H1 (cell line): ENCODE measurements around the gene UCHL5. TPM values are rescaled to one million over a fixed set of nuclear protein-coding genes. Genes with fewer than 3 reads are reported as not detected.

Source experiments
- CTCF ChIA-PET: fragments of 300-600 bp; sonication (Branson Sonifier 250); formaldehyde crosslinking; loops from one replicate; lab custom pipeline; 2021; ENCODE audit not compliant: partially characterized antibody; lab: Charles Lee
- POLR2A ChIA-PET: fragments of 300-600 bp; sonication (Branson Sonifier 250); formaldehyde crosslinking; loops from one replicate; lab custom pipeline; 2021; ENCODE audit warnings: inconsistent platforms; ENCODE audit not compliant: partially characterized antibody; lab: Charles Lee
- DNase-seq, 2 experiments: peaks; one replicate each; pipeline versions ENCODE4 v3.0.0 to v3.0.0-alpha.2; 2010 to 2022; ENCODE audit warnings: low spot score in 2 of 2, low read depth in 1 of 2, mixed read lengths in 1 of 2
- FAIRE-seq: peaks from 2 replicates; lab custom pipeline; 2011; peaks lifted over from hg19 to GRCh38; lab: Jason Lieb, UNC
- H2AFZ ChIP-seq: 2 replicates; pipeline ENCODE4 v1.8.1; 2012; ENCODE audit warnings: low read length, inconsistent platforms
- H2AK5ac ChIP-seq: 2 replicates; pipeline ENCODE4 v1.6.1; 2013; ENCODE audit warnings: low read depth, low read length
- H2BK120ac ChIP-seq: replicated peaks from 2 replicates; pipeline ENCODE3; 2013; ENCODE audit warnings: low read depth, low read length, inconsistent platforms
- H2BK12ac ChIP-seq: 2 replicates; pipeline ENCODE4 v1.6.1; 2013; ENCODE audit warnings: low read depth, low read length
- H2BK15ac ChIP-seq: 2 replicates; pipeline ENCODE4 v1.6.1; 2013; ENCODE audit warnings: low read length
- H2BK20ac ChIP-seq: 2 replicates; pipeline ENCODE4 v1.6.1; 2013; ENCODE audit warnings: low read length
- H2BK5ac ChIP-seq: 2 replicates; pipeline ENCODE4 v1.6.1; 2013; ENCODE audit warnings: low read depth, low read length
- H3K14ac ChIP-seq: 2 replicates; pipeline ENCODE4 v1.6.1; 2013; ENCODE audit warnings: inconsistent platforms; ENCODE audit not compliant: insufficient read length
- H3K18ac ChIP-seq: 2 replicates; pipeline ENCODE4 v1.6.1; 2013; ENCODE audit warnings: low read length; ENCODE audit errors: extremely low read depth
- H3K23ac ChIP-seq: 2 replicates; pipeline ENCODE4 v1.6.1; 2013; ENCODE audit warnings: inconsistent platforms; ENCODE audit not compliant: insufficient read length
- H3K23me2 ChIP-seq: 2 replicates; pipeline ENCODE4 v1.6.1; 2013; ENCODE audit warnings: low read depth, low read length
- H3K27ac ChIP-seq: 2 replicates; pipeline ENCODE4 v1.6.1; 2011; ENCODE audit warnings: low read depth, low read length, inconsistent platforms
- H3K27me3 ChIP-seq, 4 experiments: replicated peaks in 1 of 4; 1 replicate in 1 of 4; 2 replicates in 3 of 4; pipeline versions ENCODE4 v1.6.1 to v1.8.1; 2011 to 2013; ENCODE audit warnings: low read length in 3 of 4, mild to moderate bottlenecking in 3 of 4, inconsistent platforms in 2 of 4, mixed read lengths in 2 of 4, moderate library complexity in 1 of 4; ENCODE audit not compliant: control insufficient read depth in 3 of 4, insufficient read depth in 3 of 4; ENCODE audit errors: extremely low read depth in 1 of 4
- H3K36me3 ChIP-seq, 4 experiments: 2 replicates each; pipeline versions ENCODE4 v1.6.1 to v1.8.1; 2011 to 2013; ENCODE audit warnings: mild to moderate bottlenecking in 4 of 4, low read length in 3 of 4, moderate library complexity in 2 of 4, control low read depth in 1 of 4, inconsistent platforms in 1 of 4; ENCODE audit not compliant: insufficient read depth in 4 of 4, control insufficient read depth in 2 of 4
- H3K4ac ChIP-seq: replicated peaks from 2 replicates; pipeline ENCODE3; 2013; ENCODE audit warnings: low read length, low read depth, mixed read lengths, inconsistent platforms; ENCODE audit not compliant: insufficient read length
- H3K4me1 ChIP-seq, 4 experiments: replicated peaks in 1 of 4; 1 replicate in 1 of 4; 2 replicates in 3 of 4; pipeline versions ENCODE4 v1.6.1 to v1.8.1; 2011 to 2013; ENCODE audit warnings: low read length in 3 of 4, inconsistent platforms in 2 of 4, mixed read lengths in 1 of 4; ENCODE audit not compliant: insufficient read depth in 4 of 4, control insufficient read depth in 3 of 4
- H3K4me2 ChIP-seq, 2 experiments: 2 replicates each; pipeline versions ENCODE4 v1.6.1 to v1.8.1; 2011 to 2013; ENCODE audit warnings: low read depth in 2 of 2, low read length in 2 of 2, control low read depth in 1 of 2, inconsistent platforms in 1 of 2, mild to moderate bottlenecking in 1 of 2; ENCODE audit not compliant: insufficient read depth in 1 of 2
- H3K4me3 ChIP-seq, 4 experiments: fragments of 200-600, 300-600 bp in 1 of 4; sonication (generic), shearing (Covaris generic), sonication (Bioruptor Twin) in 1 of 4; 2 replicates each; pipeline versions ENCODE4 v1.5.1 to v1.8.1; 2011 to 2016; ENCODE audit warnings: low read length in 4 of 4, low read depth in 3 of 4, control low read depth in 2 of 4, inconsistent platforms in 2 of 4, mild to moderate bottlenecking in 2 of 4, mixed read lengths in 1 of 4, moderate library complexity in 1 of 4; ENCODE audit not compliant: insufficient read depth in 2 of 4; ENCODE audit errors: extremely low read depth in 1 of 4
- H3K56ac ChIP-seq: replicated peaks from 2 replicates; pipeline ENCODE3; 2013; ENCODE audit warnings: low read depth, mild to moderate bottlenecking, mixed read lengths, low read length, inconsistent platforms; ENCODE audit not compliant: insufficient read length
- H3K79me1 ChIP-seq: 2 replicates; pipeline ENCODE4 v1.6.1; 2013; ENCODE audit warnings: low read depth, low read length, control low read depth
- H3K79me2 ChIP-seq, 2 experiments: 2 replicates each; pipeline versions ENCODE4 v1.6.1 to v1.8.1; 2012 to 2013; ENCODE audit warnings: low read length in 2 of 2, mild to moderate bottlenecking in 2 of 2, inconsistent platforms in 1 of 2; ENCODE audit not compliant: insufficient read depth in 2 of 2, control insufficient read depth in 1 of 2
- H3K9ac ChIP-seq, 4 experiments: replicated peaks in 1 of 4; 1 replicate in 1 of 4; 2 replicates in 3 of 4; pipeline versions ENCODE4 v1.6.1 to v1.8.1; 2011 to 2013; ENCODE audit warnings: low read depth in 3 of 4, low read length in 3 of 4, control low read depth in 2 of 4, mild to moderate bottlenecking in 2 of 4, moderate library complexity in 2 of 4, inconsistent platforms in 1 of 4; ENCODE audit errors: extremely low read depth in 1 of 4
- H3K9me3 ChIP-seq, 2 experiments: 2 replicates each; pipeline versions ENCODE4 v1.6.1 to v1.8.1; 2012 to 2013; ENCODE audit warnings: mild to moderate bottlenecking in 2 of 2, moderate library complexity in 2 of 2, control low read depth in 1 of 2, inconsistent platforms in 1 of 2, low read depth in 1 of 2, low read length in 1 of 2, mixed read lengths in 1 of 2; ENCODE audit not compliant: insufficient read depth in 2 of 2
- H4K20me1 ChIP-seq, 2 experiments: replicated peaks in 1 of 2; 2 replicates each; pipeline versions ENCODE3 to v1.8.1; 2011 to 2013; ENCODE audit warnings: inconsistent platforms in 2 of 2, low read length in 2 of 2, mild to moderate bottlenecking in 1 of 2; ENCODE audit not compliant: insufficient read depth in 2 of 2, control insufficient read depth in 1 of 2
- H4K5ac ChIP-seq: 2 replicates; pipeline ENCODE4 v1.6.1; 2013; ENCODE audit warnings: low read length, low read depth, mixed read lengths, inconsistent platforms; ENCODE audit not compliant: insufficient read length
- H4K8ac ChIP-seq: 2 replicates; pipeline ENCODE4 v1.8.0; 2013; ENCODE audit warnings: mild to moderate bottlenecking, moderate library complexity, low read length, inconsistent platforms; ENCODE audit not compliant: insufficient read depth; ENCODE audit errors: extremely low read depth
- H4K91ac ChIP-seq: replicated peaks from 2 replicates; pipeline ENCODE3; 2013; ENCODE audit warnings: low read length, mixed read lengths, inconsistent platforms; ENCODE audit not compliant: insufficient read length
- CBX5 ChIP-seq: fragments of 300-800, 300-1000 bp; sonication (generic); IDR thresholded peaks from 2 replicates; pipeline ENCODE4 v1.7.1; 2016; ENCODE audit warnings: antibody characterized with exemption, low read length, low read depth
- CHD1 ChIP-seq: IDR thresholded peaks from 2 replicates; pipeline ENCODE4 v1.6.1; 2012; ENCODE audit warnings: low read depth, low read length, improper control_type of control experiment
- FOSL1 ChIP-seq: IDR thresholded peaks from 2 replicates; pipeline ENCODE4 v1.6.1; 2011; ENCODE audit warnings: mild to moderate bottlenecking, low read depth, low read length, moderate library complexity; ENCODE audit not compliant: insufficient read depth
- GTF2F1 ChIP-seq: IDR thresholded peaks from 2 replicates; pipeline ENCODE4 v1.6.1; 2012; ENCODE audit warnings: low read depth, low read length, improper control_type of control experiment, borderline replicate concordance
- KDM5A ChIP-seq: fragments of 200-600 bp; IDR thresholded peaks from 2 replicates; pipeline ENCODE4 v1.7.1; 2012; ENCODE audit warnings: mild to moderate bottlenecking, low read length, inconsistent platforms, mixed read lengths
- RAD21 ChIP-seq, 2 experiments: IDR thresholded peaks in 1 of 2; conservative IDR thresholded peaks in 1 of 2; 2 replicates each; pipeline ENCODE4 v1.6.1; 2011; ENCODE audit warnings: low read depth in 2 of 2, low read length in 2 of 2, improper control_type of control experiment in 1 of 2, inconsistent platforms in 1 of 2, mild to moderate bottlenecking in 1 of 2, moderate library complexity in 1 of 2
- RBBP5 ChIP-seq: IDR thresholded peaks from 2 replicates; pipeline ENCODE4 v1.7.1; 2012; ENCODE audit warnings: low read depth, mild to moderate bottlenecking, inconsistent platforms, low read length, moderate library complexity, borderline replicate concordance
- SP4 ChIP-seq: IDR thresholded peaks from 2 replicates; pipeline ENCODE4 v1.6.1; 2012; ENCODE audit warnings: low read length, inconsistent platforms
- TCF12 ChIP-seq: IDR thresholded peaks from 2 replicates; pipeline ENCODE4 v1.6.1; 2011; ENCODE audit warnings: low read depth, mild to moderate bottlenecking, low read length
- polyA plus RNA-seq, 7 experiments: library from polyadenylated mRNA; depleted of rRNA in 3 of 7; stranded (reverse) in 5 of 7; unstranded in 2 of 7; fragments of >200 nt in 5 of 7; fragments of 200-250 nt in 2 of 7; gene quantifications; 1 replicate in 5 of 7; 2 replicates in 1 of 7; 4 replicates in 1 of 7; pipeline versions ENCODE4 v1.2.1 to v1.2.3, GENCODE V29; 2011 to 2013; ENCODE audit warnings: missing spikeins in 2 of 7, mixed read lengths in 2 of 7
- total RNA-seq: library from RNA; stranded (reverse); fragmentation: NEBNext Ultra II Directional; extraction: Animal tissue kit (Norgen Biotek cat#: 25700); gene quantifications from 2 replicates; pipeline ENCODE4 v1.2.1, GENCODE V29; 2021

Gene UCHL5
- total and polyA plus RNA-seq, 2 of the 8 experiments (the other 6 are each of a cell fraction or from before 2014, with no cell fraction given), result 12.0 to 40.0 TPM

GRCh38 chr1:193016788-193017187, 42.4 kb downstream of the UCHL5 start:
- H3K27me3 ChIP-seq, result peaks cover 0 to 1% (median 0%) of the 10 kb centered on the region in 4 experiments; a peak in 1 of 7 replicates
- H4K5ac ChIP-seq, result no peak overlapping the region
- peaks cover 0 to 2% (median 0%) of the 10 kb centered on the region in 4 experiments; a peak in 1 of 8 replicates for H3K36me3 ChIP-seq
- H3K79me2 ChIP-seq, result no peaks in the 10 kb centered on the region
- ChIA-PET CTCF (interaction anchor here (0.5 to 1.1 kb wide), 2 partner anchors 41 to 60 kb away, joined by 3 to 4 read pairs; no protein-coding TSS in a partner anchor), POLR2A (no interaction called here)
- no peak overlapping the region for H2BK120ac ChIP-seq
- H3K4me3 ChIP-seq, result no peak overlapping the region
- no peak overlapping the region for H3K9ac ChIP-seq
- no peak overlapping the region for H3K23ac ChIP-seq
- H3K18ac ChIP-seq, result no peak overlapping the region
- no peak overlapping the region for H2AFZ ChIP-seq
- no peak overlapping the region for H2BK5ac ChIP-seq
- H3K79me1 ChIP-seq, result no peaks in the 10 kb centered on the region; the same call in 1 of the 2 replicates
- no peak overlapping the region for H2BK12ac ChIP-seq
- no peak overlapping the region for H2AK5ac ChIP-seq
- no peak overlapping the region for H4K8ac ChIP-seq
- H3K4ac ChIP-seq, result no peak overlapping the region
- H2BK15ac ChIP-seq, result no peak overlapping the region
- no peaks in the 10 kb centered on the region for H3K4me1 ChIP-seq
- H3K9me3 ChIP-seq, result no peaks in the 10 kb centered on the region
- no peak overlapping the region for H3K56ac ChIP-seq
- H2BK20ac ChIP-seq, result no peak overlapping the region
- DNase-seq (no peak), FAIRE-seq (no peak)
- TF ChIP-seq RAD21 (IDR thresholded peaks at IDR 0.05 in 1 of 2, conservative IDR thresholded peaks at IDR 0.05 in 1 of 2; ENCODE audit: low read depth in 2 of 2, low read length in 2 of 2), result no peak
- TF ChIP-seq GTF2F1, result no peak
- no peak for TF ChIP-seq TCF12
- no peak for TF ChIP-seq FOSL1
- no peak for TF ChIP-seq KDM5A
- no peak for TF ChIP-seq RBBP5
- TF ChIP-seq SP4, result no peak
- TF ChIP-seq CHD1, result no peak
- TF ChIP-seq CBX5, result no peak
- H3K27ac ChIP-seq, result no peak overlapping the region
- no peaks in the 10 kb centered on the region for H4K20me1 ChIP-seq
- no peak overlapping the region for H3K4me2 ChIP-seq
- no peak overlapping the region for H3K14ac ChIP-seq
- no peak overlapping the region for H4K91ac ChIP-seq
- no peaks in the 10 kb centered on the region for H3K23me2 ChIP-seq
